Spleen (tissue), 11 donors: Measurements from ENCODE around the gene TCTA. TPM values are rescaled to one million over a fixed set of nuclear protein-coding genes. Genes with fewer than 3 reads are reported as not detected.
A peak's percentile ranks its signal among the peaks of the same experiment; 100 is the strongest.

Experiments used
- DNase-seq: peaks from one replicate; pipeline ENCODE4 v3.0.0-alpha.2; 2020
- H3K27ac ChIP-seq, 8 donors: fragments of 200-600 bp; sonication (generic) in 7 of 8; 1 replicate in 4 of 8; 2 replicates in 4 of 8; pipeline versions ENCODE4 v1.5.0 to v1.8.0; 2016 to 2021; ENCODE audit warnings: inconsistent platforms in 4 of 8, mild to moderate bottlenecking in 4 of 8, moderate library complexity in 1 of 8
- H3K27me3 ChIP-seq, 7 donors: fragments of 200-600 bp; sonication (generic) in 6 of 7; replicated peaks in 1 of 7; 1 replicate in 4 of 7; 2 replicates in 3 of 7; pipeline versions ENCODE4 v1.5.0 to v1.8.0; 2016 to 2021; ENCODE audit warnings: inconsistent platforms in 3 of 7, mild to moderate bottlenecking in 1 of 7
- H3K36me3 ChIP-seq, 6 donors: fragments of 200-600 bp; sonication (generic) in 5 of 6; 1 replicate in 4 of 6; 2 replicates in 2 of 6; pipeline versions ENCODE4 v1.5.0 to v1.8.0; 2016 to 2021; ENCODE audit warnings: inconsistent platforms in 2 of 6
- H3K4me1 ChIP-seq, 6 donors: fragments of 200-600 bp; sonication (generic) in 5 of 6; 1 replicate in 3 of 6; 2 replicates in 3 of 6; pipeline versions ENCODE4 v1.5.0 to v1.8.0; 2016 to 2021; ENCODE audit warnings: inconsistent platforms in 3 of 6
- H3K4me3 ChIP-seq, 8 donors: fragments of 200-600 bp; sonication (generic) in 7 of 8; 1 replicate in 4 of 8; 2 replicates in 4 of 8; pipeline versions ENCODE4 v1.5.0 to v1.8.0; 2016 to 2021; ENCODE audit warnings: inconsistent platforms in 4 of 8, mild to moderate bottlenecking in 4 of 8, moderate library complexity in 2 of 8
- H3K9me3 ChIP-seq, 8 donors: fragments of 200-600 bp; sonication (generic) in 7 of 8; 1 replicate in 4 of 8; 2 replicates in 4 of 8; pipeline versions ENCODE4 v1.5.0 to v1.8.0; 2016 to 2021; ENCODE audit warnings: inconsistent platforms in 4 of 8
- POLR2A ChIP-seq, 3 donors: fragments of 450-650 bp; IDR thresholded peaks; one replicate each; pipeline ENCODE4 v1.5.1; 2017; ENCODE audit warnings: antibody characterized with exemption in 3 of 3, mild to moderate bottlenecking in 1 of 3
- POLR2AphosphoS5 ChIP-seq, 3 donors: sonication (generic); formaldehyde crosslinking; IDR thresholded peaks; one replicate each; pipeline ENCODE4 v1.5.1; 2017; ENCODE audit warnings: antibody characterized with exemption in 3 of 3
- WGBS, 5 donors: extraction: QIAGEN DNeasy Blood & Tissue Kit in 3 of 5; methylation state at CpG; one replicate each; pipeline versions ENCODE4 v1.1.5 to v1.1.7; 2013 to 2018; 5-methylcytosine and 5-hydroxymethylcytosine counted together
- intact Hi-C: fragments of 100-400 bp; cut with DNase I; formaldehyde crosslinking; loops from one replicate; pipeline ENCODE4 v1.15.0; 2023; ENCODE audit warnings: low total_unique reads
- polyA plus RNA-seq, 3 donors: library from polyadenylated mRNA; stranded (reverse); fragments of 200-250 nt; gene quantifications; one replicate each; pipeline ENCODE4 v1.2.1, GENCODE V29; 2013
- total RNA-seq, 7 donors: library from RNA; depleted of rRNA in 3 of 7; stranded (reverse); fragments of >200 nt in 3 of 7; fragmentation: NEBNext Ultra II Directional in 4 of 7; extraction: Animal tissue kit (Norgen Biotek cat#: 25700) in 4 of 7; gene quantifications; one replicate each; pipeline versions ENCODE4 v1.1.0 to v1.2.1, GENCODE V29; 2016 to 2021
- TF ChIP-seq, protein P1 (sequence below), 11 experiments: fragments of 200-600 bp in 7 of 11; fragments of 450-650 bp in 4 of 11; sonication (generic) in 4 of 11; IDR thresholded peaks in 8 of 11; conservative IDR thresholded peaks in 3 of 11; 1 replicate in 7 of 11; 2 replicates in 4 of 11; pipeline versions ENCODE4 v1.4.0 to v1.8.0; 2016 to 2021; ENCODE audit warnings: antibody characterized with exemption in 11 of 11, inconsistent platforms in 4 of 11, mild to moderate bottlenecking in 1 of 11
- donor health status: healthy with polysubstance abuse.
- donor health status: DM: no; HTN: no; CAD: no; lungs with moderate emphysema.
- donor health status: DM: no; HTN: no; CAD: no.
- donor health status: Bipolar disorder and iron deficiency.
- donor health status: healthy.
- donor health status: DM: no; HTN: no; CAD: no.
- donor health status: DM: yes; HTN: yes; CAD: no.

The TCTA gene
- total and polyA plus RNA-seq, 10 donors = 18.2 to 39.4 (median 27.8) TPM

DNA sequence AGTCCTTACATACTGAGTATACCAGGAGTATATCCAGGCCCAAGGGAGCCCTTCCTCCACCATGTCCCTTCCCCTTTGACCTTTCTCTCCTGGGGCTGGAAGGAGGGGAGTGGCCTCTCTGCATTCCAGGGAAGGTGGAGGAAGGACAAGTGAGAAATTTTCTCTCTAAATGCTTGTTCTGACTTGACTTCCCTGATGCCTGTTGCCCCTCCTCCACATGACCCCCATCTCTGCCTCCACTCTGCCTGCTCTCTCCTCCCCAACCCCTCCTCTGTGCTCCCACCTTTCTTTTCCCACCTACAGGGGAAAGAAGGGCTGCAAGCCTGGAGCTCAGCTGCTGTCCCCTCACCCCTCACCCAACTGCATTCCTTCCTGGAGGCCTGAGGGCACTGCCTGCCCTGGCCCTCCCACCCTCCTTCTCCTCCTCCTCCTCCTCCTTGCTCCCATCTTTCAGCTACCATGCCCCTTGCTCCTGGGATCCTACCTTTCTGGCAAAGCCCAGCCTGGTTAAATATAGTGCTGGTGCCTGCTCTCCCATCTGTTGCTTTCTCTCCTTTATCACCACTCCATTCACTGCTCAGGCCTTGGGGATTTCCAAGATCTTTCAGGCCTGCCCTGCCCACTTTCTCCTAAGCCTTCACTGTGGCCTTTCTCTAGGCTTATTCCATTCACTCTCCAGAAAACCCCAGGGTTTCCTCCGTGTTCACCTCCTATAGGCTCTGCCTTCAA is 49.4 kb downstream of the TCTA start:
- H3K36me3 ChIP-seq = no peaks in the 10 kb centered on the region
- no peak for DNase-seq
- TF ChIP-seq POLR2AphosphoS5 (IDR thresholded peaks at IDR 0.05) (no peak), POLR2A (IDR thresholded peaks at IDR 0.05) (no peak)
- TF ChIP-seq, protein P1, sequence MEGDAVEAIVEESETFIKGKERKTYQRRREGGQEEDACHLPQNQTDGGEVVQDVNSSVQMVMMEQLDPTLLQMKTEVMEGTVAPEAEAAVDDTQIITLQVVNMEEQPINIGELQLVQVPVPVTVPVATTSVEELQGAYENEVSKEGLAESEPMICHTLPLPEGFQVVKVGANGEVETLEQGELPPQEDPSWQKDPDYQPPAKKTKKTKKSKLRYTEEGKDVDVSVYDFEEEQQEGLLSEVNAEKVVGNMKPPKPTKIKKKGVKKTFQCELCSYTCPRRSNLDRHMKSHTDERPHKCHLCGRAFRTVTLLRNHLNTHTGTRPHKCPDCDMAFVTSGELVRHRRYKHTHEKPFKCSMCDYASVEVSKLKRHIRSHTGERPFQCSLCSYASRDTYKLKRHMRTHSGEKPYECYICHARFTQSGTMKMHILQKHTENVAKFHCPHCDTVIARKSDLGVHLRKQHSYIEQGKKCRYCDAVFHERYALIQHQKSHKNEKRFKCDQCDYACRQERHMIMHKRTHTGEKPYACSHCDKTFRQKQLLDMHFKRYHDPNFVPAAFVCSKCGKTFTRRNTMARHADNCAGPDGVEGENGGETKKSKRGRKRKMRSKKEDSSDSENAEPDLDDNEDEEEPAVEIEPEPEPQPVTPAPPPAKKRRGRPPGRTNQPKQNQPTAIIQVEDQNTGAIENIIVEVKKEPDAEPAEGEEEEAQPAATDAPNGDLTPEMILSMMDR (IDR thresholded peaks at IDR 0.05 in 8 of 11, conservative IDR thresholded peaks at IDR 0.05 in 3 of 11) = no peak
- WGBS, 5 donors = 38 to 76% (median 69%) methylated on average over 1 of the region's 1 CpG
- H3K4me3 ChIP-seq = no peak overlapping the region
- intact Hi-C loops = no loop called here
- H3K27ac ChIP-seq = peak overlapping the region in 4 of 8 donors; percentile 3 to 37 (median 9)
- H3K9me3 ChIP-seq = no peaks in the 10 kb centered on the region
- no peaks in the 10 kb centered on the region for H3K27me3 ChIP-seq
- peaks cover 0 to 8% (median 0%) of the 10 kb centered on the region in 6 donors for H3K4me1 ChIP-seq

DNA sequence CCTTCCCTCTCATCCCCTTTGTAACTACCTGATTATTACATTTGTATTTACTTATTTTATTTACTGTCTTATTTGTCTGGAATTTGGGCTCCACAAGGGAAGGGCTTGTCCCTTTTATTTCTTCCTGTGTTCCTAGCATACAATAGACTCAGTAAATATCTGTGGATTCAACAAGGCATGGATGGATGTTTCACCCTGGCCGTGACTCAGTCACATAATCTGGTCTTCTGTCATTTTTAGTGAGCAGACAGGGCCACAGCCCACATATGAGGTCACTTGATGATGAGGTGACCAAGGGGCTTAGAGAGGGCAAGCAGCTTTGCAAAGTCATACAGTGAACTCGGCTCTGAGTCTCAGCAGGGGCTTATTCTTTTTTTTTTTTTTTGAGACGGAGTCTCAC is 50.0 kb downstream of the TCTA start:
- Histone ChIP-seq H3K27ac (peak overlapping the region in 3 of 8 donors; percentile 5 to 37 (median 13)), H3K27me3 (no peaks in the 10 kb centered on the region), H3K4me1 (peaks cover 0 to 8% (median 0%) of the 10 kb centered on the region in 6 donors), H3K36me3 (no peaks in the 10 kb centered on the region), H3K9me3 (no peaks in the 10 kb centered on the region), H3K4me3 (no peak overlapping the region)
- intact Hi-C loops = no loop called here
- no peak for TF ChIP-seq POLR2A (IDR thresholded peaks at IDR 0.05)
- TF ChIP-seq, protein P1 (IDR thresholded peaks at IDR 0.05 in 8 of 11, conservative IDR thresholded peaks at IDR 0.05 in 3 of 11) = no peak
- TF ChIP-seq POLR2AphosphoS5 (IDR thresholded peaks at IDR 0.05) = no peak
- no peak for DNase-seq
- WGBS, 5 donors = 74 to 87% (median 75%) methylated on average over 2 to 3 of the region's 3 CpGs

DNA sequence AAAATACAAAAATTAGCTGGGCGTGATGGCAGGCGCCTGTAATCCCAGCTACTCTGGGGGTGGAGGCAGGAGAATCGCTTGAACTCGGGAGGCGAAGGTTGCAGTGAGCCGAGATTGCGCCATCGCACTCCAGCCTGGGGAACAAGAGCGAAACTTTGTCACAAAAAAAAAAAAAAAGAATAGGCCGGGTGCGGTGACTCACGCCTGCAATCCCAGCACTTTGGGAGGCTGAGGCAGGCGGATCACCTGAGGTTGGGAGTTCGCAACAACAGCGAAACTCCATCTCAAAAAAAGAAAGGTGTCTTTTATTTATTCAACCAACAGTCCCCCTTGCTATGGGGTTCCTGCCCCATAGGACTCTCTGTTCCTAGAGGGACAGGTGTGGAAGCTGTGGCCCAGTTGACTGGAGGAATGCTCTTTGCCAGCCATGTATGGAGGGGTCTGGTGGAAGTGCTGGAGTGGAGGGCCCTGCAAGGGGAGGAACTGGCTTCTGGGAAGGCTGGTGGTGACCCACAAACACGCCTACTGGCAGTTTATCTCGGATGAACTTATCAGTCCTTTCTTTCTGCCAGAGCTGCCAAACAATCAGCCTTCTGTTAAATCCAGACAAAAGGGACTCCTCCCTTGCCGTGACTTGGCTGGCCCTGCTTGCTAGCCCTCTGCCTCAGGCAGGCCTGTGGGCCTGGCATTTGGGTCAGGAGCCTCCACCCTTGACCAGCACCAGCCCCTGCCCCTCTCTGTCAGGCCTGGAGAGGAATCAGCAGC is 53.2 kb downstream of the TCTA start:
- peaks cover 6 to 24% (median 13%) of the 10 kb centered on the region in 6 donors for H3K4me1 ChIP-seq
- H3K36me3 ChIP-seq = no peaks in the 10 kb centered on the region
- no peaks in the 10 kb centered on the region for H3K9me3 ChIP-seq
- peak overlapping the region in 2 of 8 donors; percentile 3 to 11 for H3K27ac ChIP-seq
- H3K4me3 ChIP-seq = no peak overlapping the region
- TF ChIP-seq POLR2AphosphoS5 (IDR thresholded peaks at IDR 0.05) = no peak
- TF ChIP-seq, protein P1 (IDR thresholded peaks at IDR 0.05 in 8 of 11, conservative IDR thresholded peaks at IDR 0.05 in 3 of 11) = no peak
- no peak for TF ChIP-seq POLR2A (IDR thresholded peaks at IDR 0.05)
- intact Hi-C loops = no loop called here
- no peak for DNase-seq
- H3K27me3 ChIP-seq = no peaks in the 10 kb centered on the region
- 81 to 93% (median 84%) methylated on average over 18 of the region's 18 CpGs for WGBS, 5 donors

Other genes starting within 250 kb of the TCTA start
- gene CCDC71, start 246.1 kb upstream of the TCTA start, total RNA-seq = 10 to 100 TPM; 20.5 to 45.4 (median 28.8) TPM
- gene CCDC71, start 246.1 kb upstream of the TCTA start, polyA plus RNA-seq = 10 to 100 TPM in 2 of 3 donors, 1 to 10 TPM in 1; 9.9 to 19.1 (median 16.3) TPM
- 10 to 100 TPM; 18.6 to 29.2 (median 21.9) TPM for gene KLHDC8B, start 240.8 kb upstream of the TCTA start, total RNA-seq
- gene KLHDC8B, start 240.8 kb upstream of the TCTA start, polyA plus RNA-seq = 10 to 100 TPM; 10.5 to 21.3 (median 19.5) TPM
- gene C3orf62, start 135.2 kb upstream of the TCTA start, total RNA-seq = 10 to 100 TPM in 3 of 7 donors, 1 to 10 TPM in 4; 7.6 to 15.0 (median 9.3) TPM
- gene C3orf62, start 135.2 kb upstream of the TCTA start, polyA plus RNA-seq = 1 to 10 TPM; 4.1 to 8.1 (median 8.0) TPM
- gene USP4, start 72.4 kb upstream of the TCTA start, total RNA-seq = 100 to 1,000 TPM in 2 of 7 donors, 10 to 100 TPM in 5; 48.9 to 107 (median 84.5) TPM
- 10 to 100 TPM; 28.1 to 52.2 (median 33.4) TPM for gene USP4, start 72.4 kb upstream of the TCTA start, polyA plus RNA-seq
- 100 to 1,000 TPM; 252 to 415 (median 300) TPM for gene GPX1, start 54.1 kb upstream of the TCTA start, total RNA-seq
- gene GPX1, start 54.1 kb upstream of the TCTA start, polyA plus RNA-seq = 100 to 1,000 TPM; 360 to 652 (median 488) TPM
- gene RHOA, start 447 bp upstream of the TCTA start, total RNA-seq = 100 to 1,000 TPM; 452 to 693 (median 522) TPM
- 100 to 1,000 TPM; 226 to 346 (median 297) TPM for gene RHOA, start 447 bp upstream of the TCTA start, polyA plus RNA-seq
- 10 to 100 TPM in 3 of 7 donors, 1 to 10 TPM in 4; 4.2 to 15.5 (median 7.0) TPM for gene AMT, start 10.1 kb downstream of the TCTA start, total RNA-seq
- 10 to 100 TPM; 13.0 to 35.0 (median 32.9) TPM for gene AMT, start 10.1 kb downstream of the TCTA start, polyA plus RNA-seq
- 10 to 100 TPM; 10.9 to 27.7 (median 17.9) TPM for gene NICN1, start 16.9 kb downstream of the TCTA start, total RNA-seq
- gene NICN1, start 16.9 kb downstream of the TCTA start, polyA plus RNA-seq = 10 to 100 TPM in 1 of 3 donors, 1 to 10 TPM in 2; 6.2 to 10.6 (median 9.6) TPM
- 10 to 100 TPM; 24.9 to 42.7 (median 31.0) TPM for gene DAG1, start 57.8 kb downstream of the TCTA start, total RNA-seq
- 1 to 10 TPM; 3.0 to 8.9 (median 6.3) TPM for gene DAG1, start 57.8 kb downstream of the TCTA start, polyA plus RNA-seq
- 1 to 10 TPM in 1 of 7 donors, under 1 TPM in 6; 0.26 to 1.1 (median 0.51) TPM for gene BSN, start 142.1 kb downstream of the TCTA start, total RNA-seq
- gene BSN, start 142.1 kb downstream of the TCTA start, polyA plus RNA-seq = under 1 TPM; 0.02 to 0.06 (median 0.03) TPM